Ascending aorta (tissue), 2 donors: ENCODE data around the gene PFAS. TPM values are rescaled to one million over a fixed set of nuclear protein-coding genes. Genes with fewer than 3 reads are reported as not detected.
"Not testable (repeated sequence)": the region's sequence is repeated elsewhere in the genome, so short reads cannot be mapped to it uniquely, and the experiment has no call there.

Experiments
- DNase-seq, 2 donors: peaks; one replicate each; pipeline ENCODE4 v3.0.0-alpha.2; 2019; ENCODE audit warnings: low spot score in 2 of 2
- H3K27ac ChIP-seq, 2 donors: fragments of 200-600 bp; sonication (generic); one replicate each; pipeline ENCODE4 v1.5.1; 2016 to 2017; ENCODE audit warnings: mild to moderate bottlenecking in 1 of 2
- H3K27me3 ChIP-seq: fragments of 200-600 bp; sonication (generic); one replicate; pipeline ENCODE4 v1.5.1; 2017
- H3K36me3 ChIP-seq, 2 donors: fragments of 200-600 bp; sonication (generic); one replicate each; pipeline ENCODE4 v1.5.1; 2016
- H3K4me1 ChIP-seq, 2 donors: fragments of 200-600 bp; sonication (generic); one replicate each; pipeline ENCODE4 v1.5.1; 2016 to 2017; ENCODE audit warnings: mild to moderate bottlenecking in 1 of 2
- H3K4me3 ChIP-seq, 2 donors: fragments of 200-600 bp; sonication (generic); one replicate each; pipeline ENCODE4 v1.5.1; 2016 to 2017; ENCODE audit warnings: mild to moderate bottlenecking in 1 of 2
- H3K9me3 ChIP-seq, 2 donors: fragments of 200-600 bp; sonication (generic); one replicate each; pipeline ENCODE4 v1.5.1; 2016
- CTCF ChIP-seq, 3 experiments: fragments of 200-600 bp in 2 of 3; fragments of 450-650 bp in 1 of 3; sonication (generic) in 2 of 3; IDR thresholded peaks; one replicate each; pipeline ENCODE4 v1.5.1; 2016 to 2019; ENCODE audit warnings: antibody characterized with exemption in 3 of 3, mild to moderate bottlenecking in 1 of 3, moderate library complexity in 1 of 3
- intact Hi-C: fragments of 100-400 bp; cut with DNase I; formaldehyde crosslinking; loops from one replicate; pipeline ENCODE4 v1.15.1; 2023
- total RNA-seq: library from RNA; depleted of rRNA; stranded (reverse); fragments of >200 nt; gene quantifications from one replicate; pipeline ENCODE4 v1.1.0, GENCODE V29; 2016

Gene PFAS
- total RNA-seq, 1 donor from 2014 or later = 108 TPM

GRCh38 chr17:8249621-8250500, 772 bp downstream of the PFAS start:
- no peak for DNase-seq
- intact Hi-C loops = loop anchor here (1.0 to 2.0 kb wide), 4 partner anchors 27 to 111 kb away; partner anchors contain the start of gene RANGRF
- Histone ChIP-seq H3K36me3 (peaks cover 3 to 9% of the 10 kb centered on the region in 2 donors), H3K4me1 (peaks cover 0 to 6% of the 10 kb centered on the region in 2 donors), H3K4me3 (peak overlapping the region; percentile 80 to 82), H3K27ac (peak overlapping the region; percentile 94 to 98), H3K9me3 (no peaks in the 10 kb centered on the region), H3K27me3 (no peaks in the 10 kb centered on the region)
- no peak for TF ChIP-seq CTCF (IDR thresholded peaks at IDR 0.05)

- H3K27me3 ChIP-seq, H3K4me1 ChIP-seq, H3K9me3 ChIP-seq, H3K27ac ChIP-seq, H3K4me3 ChIP-seq, DNase-seq: not testable (repeated sequence)
- intact Hi-C loops = loop anchor here (2.0 kb wide), 1 partner anchor 53 kb away; no protein-coding TSS in a partner anchor
- H3K36me3 ChIP-seq = peaks cover 18 to 24% of the 10 kb centered on the region in 2 donors
These were observed 2.3 kb downstream of the PFAS start for GRCh38 chr17:8251411-8251810.

- H3K27ac ChIP-seq = no peak overlapping the region
- TF ChIP-seq CTCF (IDR thresholded peaks at IDR 0.05) = no peak
- no peak for DNase-seq
- peaks cover 0 to 6% of the 10 kb centered on the region in 2 donors for H3K4me1 ChIP-seq
- intact Hi-C loops = no loop called here
- H3K9me3 ChIP-seq = no peaks in the 10 kb centered on the region
- H3K4me3 ChIP-seq = no peak overlapping the region
- H3K36me3 ChIP-seq = peaks cover 32 to 33% of the 10 kb centered on the region in 2 donors
- H3K27me3 ChIP-seq = no peaks in the 10 kb centered on the region
These were observed 4.7 kb downstream of the PFAS start for GRCh38 chr17:8253801-8254200.

- Histone ChIP-seq H3K4me1 (peaks cover 0 to under 1% of the 10 kb centered on the region in 2 donors), H3K36me3 (peaks cover 33 to 37% of the 10 kb centered on the region in 2 donors), H3K4me3 (no peak overlapping the region), H3K27me3 (no peaks in the 10 kb centered on the region), H3K27ac (no peak overlapping the region), H3K9me3 (no peaks in the 10 kb centered on the region)
- intact Hi-C loops = no loop called here
- TF ChIP-seq CTCF (IDR thresholded peaks at IDR 0.05) = no peak
- no peak for DNase-seq
These were observed 5.8 kb downstream of the PFAS start for GRCh38 chr17:8254881-8255280.

GRCh38 chr17:8255499-8255898, 6.4 kb downstream of the PFAS start:
- intact Hi-C loops = no loop called here
- Histone ChIP-seq H3K4me1 (no peaks in the 10 kb centered on the region), H3K27me3 (no peaks in the 10 kb centered on the region), H3K4me3 (no peak overlapping the region), H3K27ac (no peak overlapping the region), H3K9me3 (no peaks in the 10 kb centered on the region), H3K36me3 (peaks cover 33 to 42% of the 10 kb centered on the region in 2 donors)
- TF ChIP-seq CTCF (IDR thresholded peaks at IDR 0.05) = no peak
- DNase-seq = no peak

- Histone ChIP-seq H3K27ac (no peak overlapping the region), H3K9me3 (no peaks in the 10 kb centered on the region), H3K36me3 (peaks cover 34 to 47% of the 10 kb centered on the region in 2 donors), H3K4me3 (no peak overlapping the region), H3K4me1 (no peaks in the 10 kb centered on the region), H3K27me3 (no peaks in the 10 kb centered on the region)
- no peak for TF ChIP-seq CTCF (IDR thresholded peaks at IDR 0.05)
- no peak for DNase-seq
- intact Hi-C loops = no loop called here
These were observed 7.2 kb downstream of the PFAS start for GRCh38 chr17:8256291-8256690.
